Measurements from ENCODE around the gene STK32B. TPM values are rescaled to one million over a fixed set of nuclear protein-coding genes. Genes with fewer than 3 reads are reported as not detected.
A peak's percentile ranks its signal among the peaks of the same experiment; 100 is the strongest.

Gene STK32B
- total RNA-seq, 1 experiment from 2014 or later = 1.1 TPM

- no peaks in the 10 kb centered on the region for H3F3A ChIP-seq (ENCODE audit: low read length, unreplicated experiment)
- CTCF ChIA-PET = no interaction called here
These were observed 393.7 kb downstream of the STK32B start for GRCh38 chr4:5444918-5445517.

GRCh38 chr4:5446595-5447226 is 395.4 kb downstream of the STK32B start:
- ChIA-PET POLR2A (ENCODE audit: unreplicated experiment) (no interaction called here), CTCF (no interaction called here)
- H3F3A ChIP-seq (ENCODE audit: low read length, unreplicated experiment) = no peaks in the 10 kb centered on the region
- H3K9me3 ChIP-seq (ENCODE audit: low read length) = no peaks in the 10 kb centered on the region
- no peaks in the 10 kb centered on the region for H3K9me2 ChIP-seq (replicated peaks; ENCODE audit: low read length)
- H3K36me3 ChIP-seq (ENCODE audit: low read depth, low read length) = no peaks in the 10 kb centered on the region
- no peak overlapping the region for H2AFZ ChIP-seq (ENCODE audit: low read length)
- no peak for DNase-seq
- no TSS peak for BruUV-seq (replicated peaks)
- no peak overlapping the region for H3K4me2 ChIP-seq (ENCODE audit: low read length)
- TF ChIP-seq EZH2phosphoT487 (IDR thresholded peaks at IDR 0.05; ENCODE audit: borderline replicate concordance, low read length) (no peak), CTCF (conservative IDR thresholded peaks at IDR 0.05; ENCODE audit: low read depth, low read length) (no peak), EZH2 (IDR thresholded peaks at IDR 0.05; ENCODE audit: low read length, unreplicated experiment) (no peak)
- H3K27ac ChIP-seq (ENCODE audit: low read length) = peak overlapping the region; percentile 44
- no peaks in the 10 kb centered on the region for H3K79me2 ChIP-seq (ENCODE audit: low read length)
- ATAC-seq = no peak
- no peak overlapping the region for H3K4me3 ChIP-seq (ENCODE audit: low read length)
- H3K9ac ChIP-seq (ENCODE audit: low read length) = no peak overlapping the region
- H3K27me3 ChIP-seq (ENCODE audit: low read length) = no peaks in the 10 kb centered on the region
- intact Hi-C loops (cut with micrococcal nuclease) = no loop called here
- 0 out of 2 replicates have a peak, but pooled peaks cover 7% of the 10 kb centered on the region for H3K4me1 ChIP-seq (ENCODE audit: insufficient read depth, low read length)
- no peaks in the 10 kb centered on the region for H4K20me1 ChIP-seq (ENCODE audit: low read length)

More at GRCh38 chr4:5444918-5445517, 393.7 kb downstream of the STK32B start:
- Histone ChIP-seq H2AFZ (ENCODE audit: low read length) (no peak overlapping the region), H3K27me3 (ENCODE audit: low read length) (no peaks in the 10 kb centered on the region), H4K20me1 (ENCODE audit: low read length) (no peaks in the 10 kb centered on the region), H3K36me3 (ENCODE audit: low read depth, low read length) (no peaks in the 10 kb centered on the region), H3K9me2 (replicated peaks; ENCODE audit: low read length) (no peaks in the 10 kb centered on the region), H3K79me2 (ENCODE audit: low read length) (no peaks in the 10 kb centered on the region), H3K4me1 (ENCODE audit: insufficient read depth, low read length) (0 out of 2 replicates have a peak, but pooled peaks cover 7% of the 10 kb centered on the region), H3K9me3 (ENCODE audit: low read length) (no peaks in the 10 kb centered on the region), H3K9ac (ENCODE audit: low read length) (no peak overlapping the region), H3K4me2 (ENCODE audit: low read length) (no peak overlapping the region), H3K4me3 (ENCODE audit: low read length) (no peak overlapping the region), H3K27ac (ENCODE audit: low read length) (no peak overlapping the region)
- intact Hi-C loops (cut with micrococcal nuclease) = no loop called here
- POLR2A ChIA-PET (ENCODE audit: unreplicated experiment) = no interaction called here
- no peak for TF ChIP-seq EZH2phosphoT487 (IDR thresholded peaks at IDR 0.05; ENCODE audit: borderline replicate concordance, low read length)
- no peak for TF ChIP-seq CTCF (conservative IDR thresholded peaks at IDR 0.05; ENCODE audit: low read depth, low read length)
- no peak for TF ChIP-seq EZH2 (IDR thresholded peaks at IDR 0.05; ENCODE audit: low read length, unreplicated experiment)
- BruUV-seq (replicated peaks) = no TSS peak
- DNase-seq (no peak), ATAC-seq (no peak)

- DNase-seq (no peak), ATAC-seq (no peak)
- H3K4me3 ChIP-seq (ENCODE audit: low read length) = no peak overlapping the region
- H3K27ac ChIP-seq (ENCODE audit: low read length) = no peak overlapping the region
- TF ChIP-seq EZH2phosphoT487 (IDR thresholded peaks at IDR 0.05; ENCODE audit: borderline replicate concordance, low read length) = no peak
- no peak for TF ChIP-seq CTCF (conservative IDR thresholded peaks at IDR 0.05; ENCODE audit: low read depth, low read length)
- no peak for TF ChIP-seq EZH2 (IDR thresholded peaks at IDR 0.05; ENCODE audit: low read length, unreplicated experiment)
- no peak overlapping the region for H3K4me2 ChIP-seq (ENCODE audit: low read length)
- no peaks in the 10 kb centered on the region for H3F3A ChIP-seq (ENCODE audit: low read length, unreplicated experiment)
- H3K79me2 ChIP-seq (ENCODE audit: low read length) = no peaks in the 10 kb centered on the region
- H3K9me3 ChIP-seq (ENCODE audit: low read length) = no peaks in the 10 kb centered on the region
- no peak overlapping the region for H2AFZ ChIP-seq (ENCODE audit: low read length)
- H3K9me2 ChIP-seq (replicated peaks; ENCODE audit: low read length) = no peaks in the 10 kb centered on the region
- ChIA-PET POLR2A (ENCODE audit: unreplicated experiment) (no interaction called here), CTCF (no interaction called here)
- H4K20me1 ChIP-seq (ENCODE audit: low read length) = no peaks in the 10 kb centered on the region
- no peak overlapping the region for H3K9ac ChIP-seq (ENCODE audit: low read length)
- H3K4me1 ChIP-seq (ENCODE audit: insufficient read depth, low read length) = 0 out of 2 replicates have a peak, but pooled peaks cover 7% of the 10 kb centered on the region
- no peaks in the 10 kb centered on the region for H3K36me3 ChIP-seq (ENCODE audit: low read depth, low read length)
- intact Hi-C loops (cut with micrococcal nuclease) = no loop called here
- no peaks in the 10 kb centered on the region for H3K27me3 ChIP-seq (ENCODE audit: low read length)
- no TSS peak for BruUV-seq (replicated peaks)
These were observed 396.5 kb downstream of the STK32B start for GRCh38 chr4:5447755-5448154.
